Loucy (cell line): ENCODE results near the gene KRTAP10-3.

ENCODE experiments used
- H2AFZ ChIP-seq: fragments of 200-600 bp; sonication (generic); 2 replicates; pipeline ENCODE4 v1.6.0; 2016; ENCODE audit warnings: antibody characterized with exemption, mild to moderate bottlenecking, low read length, moderate library complexity
- H3F3A ChIP-seq: fragments of 200-600 bp; 2 replicates; pipeline ENCODE4 v1.6.0; 2016; ENCODE audit warnings: antibody characterized with exemption, low read depth, mild to moderate bottlenecking
- H3K27me3 ChIP-seq: fragments of 200-600 bp; sonication (generic); 2 replicates; pipeline ENCODE4 v1.6.1; 2014; ENCODE audit warnings: low read length, mild to moderate bottlenecking; ENCODE audit not compliant: insufficient read depth, poor library complexity, severe bottlenecking
- H3K36me3 ChIP-seq: fragments of 200-600 bp; sonication (generic); 2 replicates; pipeline ENCODE4 v1.6.1; 2016; ENCODE audit warnings: low read length; ENCODE audit not compliant: insufficient read depth
- H3K4me1 ChIP-seq: fragments of 200-600 bp; sonication (generic); 2 replicates; pipeline ENCODE4 v1.5.1; 2014; ENCODE audit warnings: low read length, mild to moderate bottlenecking; ENCODE audit not compliant: insufficient read depth, poor library complexity, severe bottlenecking
- H3K4me2 ChIP-seq: fragments of 200-600 bp; sonication (generic); 2 replicates; pipeline ENCODE4 v1.6.0; 2014; ENCODE audit warnings: antibody characterized with exemption, low read length, low read depth, mild to moderate bottlenecking; ENCODE audit not compliant: poor library complexity, severe bottlenecking
- H3K4me3 ChIP-seq: fragments of 200-600 bp; sonication (generic); 2 replicates; pipeline ENCODE4 v1.5.1; 2014; ENCODE audit warnings: low read length, mild to moderate bottlenecking, mixed read lengths; ENCODE audit not compliant: poor library complexity, severe bottlenecking
- H3K79me2 ChIP-seq: fragments of 200-600 bp; sonication (generic); 2 replicates; pipeline ENCODE4 v1.6.1; 2014; ENCODE audit warnings: low read length; ENCODE audit not compliant: insufficient read depth
- H3K9ac ChIP-seq: fragments of 200-600 bp; sonication (generic); 2 replicates; pipeline ENCODE4 v1.6.0; 2014; ENCODE audit warnings: mild to moderate bottlenecking, low read depth, low read length, moderate library complexity; ENCODE audit not compliant: poor library complexity, severe bottlenecking
- H3K9me2 ChIP-seq: fragments of 200-600 bp; sonication (generic); replicated peaks from 2 replicates; pipeline ENCODE4 v1.6.1; 2016; ENCODE audit warnings: low read depth, low read length, mixed read lengths
- H3K9me3 ChIP-seq: fragments of 200-600 bp; sonication (generic); 2 replicates; pipeline ENCODE4 v1.6.1; 2014; ENCODE audit warnings: mild to moderate bottlenecking, antibody characterized with exemption, low read length, low read depth; ENCODE audit not compliant: insufficient read depth
- H4K20me1 ChIP-seq: fragments of 200-600 bp; sonication (generic); 2 replicates; pipeline ENCODE4 v1.6.0; 2014; ENCODE audit warnings: antibody characterized with exemption, low read length, mild to moderate bottlenecking; ENCODE audit not compliant: insufficient read depth, poor library complexity, severe bottlenecking
- EZH2phosphoT487 ChIP-seq: fragments of 200-600 bp; IDR thresholded peaks from 2 replicates; pipeline ENCODE4 v1.6.1; 2018; ENCODE audit warnings: antibody characterized with exemption, mild to moderate bottlenecking, moderate library complexity, borderline replicate concordance
- TF ChIP-seq, protein P1 (sequence below): fragments of 200-600 bp; sonication (generic); conservative IDR thresholded peaks from 2 replicates; pipeline ENCODE4 v1.5.1; 2014; ENCODE audit warnings: mild to moderate bottlenecking, antibody characterized with exemption, low read length

Gene KRTAP10-3

DNA sequence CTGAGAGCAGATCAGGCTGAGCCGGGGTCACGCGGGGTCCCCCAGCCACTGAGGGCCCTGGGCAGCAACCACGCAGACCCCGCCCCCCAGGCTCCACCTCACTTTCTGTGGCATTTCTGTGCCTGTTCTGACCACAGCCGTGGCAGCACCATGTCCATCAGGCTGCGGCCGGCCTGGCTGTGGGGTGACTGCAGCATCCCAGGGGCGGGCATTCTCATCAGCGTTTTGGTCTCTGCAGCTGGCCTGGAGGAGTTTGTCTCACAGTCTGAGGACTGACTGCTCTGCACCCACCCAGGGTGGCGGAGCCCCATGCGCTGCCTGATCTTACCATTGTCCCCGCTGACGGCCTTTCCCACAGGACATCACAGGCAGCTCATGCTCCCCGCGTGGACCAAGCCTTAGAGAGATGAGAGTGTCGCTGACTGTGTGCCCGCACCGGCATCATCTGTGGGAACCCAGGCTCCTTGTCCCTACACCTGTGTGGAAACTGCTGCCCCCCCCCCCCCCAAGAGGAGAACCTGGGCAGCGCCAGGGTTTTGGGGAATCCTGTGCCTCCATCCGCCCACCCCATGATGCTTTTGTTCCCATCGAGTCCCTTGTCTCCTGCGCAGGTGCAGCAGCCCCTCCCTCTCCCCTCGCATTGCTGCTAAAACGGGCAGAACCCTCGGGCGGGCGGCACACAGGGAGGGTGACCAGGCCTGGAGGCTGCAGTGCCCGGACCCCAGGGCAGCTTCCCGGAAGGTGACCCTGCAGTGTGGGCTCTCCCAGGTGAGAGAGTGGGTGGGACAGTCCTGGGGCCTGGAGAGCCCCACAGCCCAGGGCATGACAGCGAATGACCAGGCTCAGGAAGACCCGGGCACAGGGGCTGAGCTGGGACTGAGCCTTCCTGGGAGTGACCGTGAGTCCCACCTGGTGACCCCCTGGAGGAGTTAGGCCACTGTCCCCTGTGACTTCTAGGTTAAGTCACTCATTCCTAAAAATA is 20.4 kb downstream of the KRTAP10-3 start:
- H3K9ac ChIP-seq: no peak overlapping the region
- TF ChIP-seq, protein P1, sequence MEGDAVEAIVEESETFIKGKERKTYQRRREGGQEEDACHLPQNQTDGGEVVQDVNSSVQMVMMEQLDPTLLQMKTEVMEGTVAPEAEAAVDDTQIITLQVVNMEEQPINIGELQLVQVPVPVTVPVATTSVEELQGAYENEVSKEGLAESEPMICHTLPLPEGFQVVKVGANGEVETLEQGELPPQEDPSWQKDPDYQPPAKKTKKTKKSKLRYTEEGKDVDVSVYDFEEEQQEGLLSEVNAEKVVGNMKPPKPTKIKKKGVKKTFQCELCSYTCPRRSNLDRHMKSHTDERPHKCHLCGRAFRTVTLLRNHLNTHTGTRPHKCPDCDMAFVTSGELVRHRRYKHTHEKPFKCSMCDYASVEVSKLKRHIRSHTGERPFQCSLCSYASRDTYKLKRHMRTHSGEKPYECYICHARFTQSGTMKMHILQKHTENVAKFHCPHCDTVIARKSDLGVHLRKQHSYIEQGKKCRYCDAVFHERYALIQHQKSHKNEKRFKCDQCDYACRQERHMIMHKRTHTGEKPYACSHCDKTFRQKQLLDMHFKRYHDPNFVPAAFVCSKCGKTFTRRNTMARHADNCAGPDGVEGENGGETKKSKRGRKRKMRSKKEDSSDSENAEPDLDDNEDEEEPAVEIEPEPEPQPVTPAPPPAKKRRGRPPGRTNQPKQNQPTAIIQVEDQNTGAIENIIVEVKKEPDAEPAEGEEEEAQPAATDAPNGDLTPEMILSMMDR: no peak
- no peak for TF ChIP-seq EZH2phosphoT487
- no peak overlapping the region for H3K4me3 ChIP-seq
- H2AFZ ChIP-seq: no peak overlapping the region
- no peaks in the 10 kb centered on the region for H4K20me1 ChIP-seq
- no peaks in the 10 kb centered on the region for H3K27me3 ChIP-seq
- no peaks in the 10 kb centered on the region for H3K9me2 ChIP-seq
- H3K4me2 ChIP-seq: no peak overlapping the region
- H3K9me3 ChIP-seq: no peaks in the 10 kb centered on the region
- H3K79me2 ChIP-seq: no peaks in the 10 kb centered on the region
- no peaks in the 10 kb centered on the region for H3K36me3 ChIP-seq
- no peaks in the 10 kb centered on the region for H3F3A ChIP-seq
- H3K4me1 ChIP-seq: no peaks in the 10 kb centered on the region

DNA sequence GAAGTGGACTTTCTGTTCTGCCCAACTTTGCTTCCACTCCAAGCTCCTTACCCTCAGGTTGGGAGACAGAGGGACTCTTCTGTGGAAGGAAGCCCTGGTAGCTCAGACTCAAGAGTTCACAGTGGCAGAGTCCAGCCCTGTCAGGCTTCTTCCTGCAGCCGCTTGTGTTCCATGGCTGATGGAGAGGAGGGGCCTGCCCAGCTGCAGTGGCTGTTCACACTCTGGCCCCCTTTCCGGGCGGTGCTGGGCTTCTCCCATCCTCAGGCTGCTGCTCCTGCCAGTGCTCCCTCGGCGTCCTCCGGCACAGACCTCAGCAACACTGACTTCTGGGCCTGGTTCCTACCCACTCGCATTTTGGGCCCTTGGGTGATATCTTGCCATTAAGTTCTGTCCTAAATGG is 22.6 kb downstream of the KRTAP10-3 start:
- H3K4me2 ChIP-seq: no peak overlapping the region
- H3K4me1 ChIP-seq: no peaks in the 10 kb centered on the region
- no peaks in the 10 kb centered on the region for H3F3A ChIP-seq
- H4K20me1 ChIP-seq: no peaks in the 10 kb centered on the region
- H3K4me3 ChIP-seq: no peak overlapping the region
- no peak overlapping the region for H2AFZ ChIP-seq
- no peaks in the 10 kb centered on the region for H3K36me3 ChIP-seq
- no peaks in the 10 kb centered on the region for H3K79me2 ChIP-seq
- no peaks in the 10 kb centered on the region for H3K9me2 ChIP-seq
- no peaks in the 10 kb centered on the region for H3K27me3 ChIP-seq
- no peaks in the 10 kb centered on the region for H3K9me3 ChIP-seq
- no peak overlapping the region for H3K9ac ChIP-seq
- no peak for TF ChIP-seq EZH2phosphoT487
- TF ChIP-seq, protein P1: no peak

DNA sequence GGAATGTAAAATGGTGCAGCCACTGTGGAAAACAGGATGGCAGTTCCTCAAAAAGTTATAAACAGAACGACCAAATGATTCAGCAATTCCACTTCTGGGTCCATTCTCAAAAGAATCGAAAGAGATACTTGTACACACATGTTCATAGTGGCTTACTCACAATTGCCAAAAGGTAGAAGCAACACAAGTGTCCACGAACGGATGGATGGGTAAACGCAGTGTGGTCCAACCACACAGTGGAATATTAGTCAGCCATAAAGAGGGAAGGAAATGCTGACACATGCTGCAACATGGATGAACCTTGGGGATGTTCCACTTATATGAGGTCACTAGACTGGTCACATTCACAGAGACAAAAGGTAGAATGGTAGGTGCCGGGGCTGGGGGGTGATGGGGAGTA is 23.9 kb downstream of the KRTAP10-3 start:
- Histone ChIP-seq H3K4me2 (no peak overlapping the region), H3K9me2 (no peaks in the 10 kb centered on the region), H3F3A (no peaks in the 10 kb centered on the region), H2AFZ (no peak overlapping the region), H3K9me3 (no peaks in the 10 kb centered on the region), H4K20me1 (no peaks in the 10 kb centered on the region), H3K36me3 (no peaks in the 10 kb centered on the region), H3K27me3 (no peaks in the 10 kb centered on the region), H3K9ac (no peak overlapping the region), H3K4me1 (no peaks in the 10 kb centered on the region), H3K79me2 (no peaks in the 10 kb centered on the region), H3K4me3 (no peak overlapping the region)
- TF ChIP-seq EZH2phosphoT487: no peak
- TF ChIP-seq, protein P1: no peak
